ENCODE results near the gene HTD2.

- no peak for TF ChIP-seq CTCF (IDR thresholded peaks at IDR 0.05)
- no peak for TF ChIP-seq EP300 (IDR thresholded peaks at IDR 0.05)
Observed at GRCh38 chr3:58299075-58299474, 7.2 kb upstream of the HTD2 start.
